Uterus (tissue), 2 donors: ENCODE measurements around the gene NADK2.

Experiments used
- CTCF ChIP-seq, 4 experiments: fragments of 200-600 bp in 2 of 4; fragments of 450-650 bp in 2 of 4; sonication (generic) in 2 of 4; IDR thresholded peaks; one replicate each; pipeline ENCODE4 v1.5.1; 2016 to 2019; ENCODE audit warnings: antibody characterized with exemption in 4 of 4, mild to moderate bottlenecking in 2 of 4, moderate library complexity in 1 of 4
- POLR2A ChIP-seq, 2 donors: fragments of 450-650 bp; IDR thresholded peaks; one replicate each; pipeline ENCODE4 v1.6.1; 2016; ENCODE audit warnings: antibody characterized with exemption in 2 of 2, mild to moderate bottlenecking in 1 of 2, moderate library complexity in 1 of 2

DNA sequence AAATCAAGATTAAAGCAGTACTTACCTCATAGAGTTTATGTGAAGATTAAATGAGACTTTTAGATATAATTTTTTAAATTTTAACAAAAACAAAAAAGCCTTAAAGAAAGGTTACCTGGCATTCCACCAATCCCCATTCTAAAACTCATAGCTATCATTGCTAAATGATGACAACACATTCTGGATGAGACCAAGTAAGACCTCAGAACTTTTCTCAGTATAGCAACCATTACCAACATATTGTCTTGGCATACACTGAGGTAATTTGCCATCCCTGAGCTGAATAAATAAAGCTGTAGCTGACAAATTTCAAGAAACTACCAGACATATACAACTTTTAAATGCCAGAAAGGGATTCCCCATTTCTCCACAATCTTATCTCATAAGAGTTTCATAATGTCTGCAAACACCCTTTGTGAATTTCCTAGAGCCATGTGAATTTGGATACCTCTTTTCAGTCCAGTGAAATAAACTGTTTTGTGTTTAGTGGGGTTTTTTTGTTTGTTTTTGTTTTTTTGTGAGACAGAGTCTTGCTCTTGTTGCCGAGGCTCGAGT lies 30.5 kb upstream of the NADK2 start:
- no peak for TF ChIP-seq CTCF (IDR thresholded peaks at IDR 0.05)
- TF ChIP-seq POLR2A (IDR thresholded peaks at IDR 0.05) = no peak
